T-helper 1 cell treated with Interleukin-12 subunit alpha and Interleukin-12 subunit beta and Interleukin-4 antibody, amounts not matched to agents 30 μg/mL and 1 μg/mL, for 36 hours (primary cell): ENCODE results near the gene ANTXR2.

Experiments used
- H3K27ac Mint-ChIP-seq: one replicate; pipeline ENCODE4 v1.8.0; 2021; ENCODE audit warnings: mild to moderate bottlenecking, mixed read lengths
- H3K27me3 Mint-ChIP-seq: one replicate; pipeline ENCODE4 v1.8.0; 2021; ENCODE audit warnings: low read depth, mixed read lengths
- H3K36me3 Mint-ChIP-seq: one replicate; pipeline ENCODE4 v1.8.0; 2021; ENCODE audit warnings: low read depth, mixed read lengths
- H3K4me1 Mint-ChIP-seq: one replicate; pipeline ENCODE4 v1.8.0; 2021; ENCODE audit warnings: low read depth, mixed read lengths
- H3K4me3 Mint-ChIP-seq: one replicate; pipeline ENCODE4 v1.8.0; 2021; ENCODE audit warnings: mild to moderate bottlenecking, moderate library complexity, mixed read lengths
- H3K9me3 Mint-ChIP-seq: one replicate; pipeline ENCODE4 v1.8.0; 2021; ENCODE audit warnings: mixed read lengths

The ANTXR2 gene

DNA sequence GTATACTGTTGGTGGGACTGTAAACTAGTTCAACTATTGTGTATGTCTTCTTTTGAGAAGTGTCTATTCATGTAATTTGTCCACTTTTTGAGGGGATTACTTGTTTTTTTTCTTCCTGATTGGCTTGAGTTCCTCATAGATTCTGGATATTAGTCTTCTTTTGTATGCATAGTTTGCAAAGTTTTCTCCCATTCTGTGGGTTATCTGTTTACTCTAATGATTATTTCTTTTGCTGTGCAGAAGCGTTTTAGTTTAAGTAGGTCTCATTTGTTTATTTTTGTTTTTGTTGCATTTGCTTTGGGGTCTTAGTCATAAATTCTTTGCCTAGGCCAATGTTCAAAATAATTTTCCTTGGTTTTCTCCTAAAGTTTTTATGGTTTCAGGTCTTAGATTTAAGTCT is 26.6 kb upstream of the ANTXR2 start:
- H3K36me3 Mint-ChIP-seq = peaks cover 6% of the 10 kb centered on the region
- peaks cover 5% of the 10 kb centered on the region for H3K4me1 Mint-ChIP-seq
- no peak overlapping the region for H3K4me3 Mint-ChIP-seq
- H3K27ac Mint-ChIP-seq = no peak overlapping the region
- peaks cover 4% of the 10 kb centered on the region for H3K9me3 Mint-ChIP-seq
- peaks cover 15% of the 10 kb centered on the region for H3K27me3 Mint-ChIP-seq

DNA sequence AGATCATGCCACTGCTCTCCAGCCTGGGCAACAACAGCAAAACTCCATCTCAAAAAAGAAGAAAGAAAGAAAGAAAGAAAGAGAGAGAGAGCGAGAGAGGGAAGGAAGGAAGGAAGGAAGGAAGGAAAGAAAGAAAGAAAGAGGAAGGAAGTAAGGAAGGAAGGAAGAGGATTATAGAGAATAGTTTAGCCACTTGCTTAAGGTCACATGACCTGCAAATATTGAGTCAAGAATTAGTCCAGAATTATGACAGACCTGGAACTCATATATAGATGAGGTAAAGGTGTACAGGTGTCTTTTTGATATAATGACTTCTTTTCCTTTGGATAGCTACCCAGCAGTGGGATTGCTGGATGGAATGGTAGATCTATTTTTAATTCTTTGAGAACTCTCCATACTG is 25.6 kb upstream of the ANTXR2 start:
- Mint-ChIP-seq H3K4me3 (no peak overlapping the region), H3K27ac (no peak overlapping the region), H3K36me3 (peaks cover 6% of the 10 kb centered on the region), H3K4me1 (peaks cover 5% of the 10 kb centered on the region), H3K9me3 (peaks cover 4% of the 10 kb centered on the region), H3K27me3 (peaks cover 15% of the 10 kb centered on the region)

GRCh38 chr4:80097400-80098177 is 24.6 kb upstream of the ANTXR2 start:
- H3K27me3 Mint-ChIP-seq = peaks cover 15% of the 10 kb centered on the region
- peaks cover 8% of the 10 kb centered on the region for H3K4me1 Mint-ChIP-seq
- H3K27ac Mint-ChIP-seq = no peak overlapping the region
- H3K36me3 Mint-ChIP-seq = peaks cover 6% of the 10 kb centered on the region
- no peak overlapping the region for H3K4me3 Mint-ChIP-seq
- peaks cover 4% of the 10 kb centered on the region for H3K9me3 Mint-ChIP-seq

DNA sequence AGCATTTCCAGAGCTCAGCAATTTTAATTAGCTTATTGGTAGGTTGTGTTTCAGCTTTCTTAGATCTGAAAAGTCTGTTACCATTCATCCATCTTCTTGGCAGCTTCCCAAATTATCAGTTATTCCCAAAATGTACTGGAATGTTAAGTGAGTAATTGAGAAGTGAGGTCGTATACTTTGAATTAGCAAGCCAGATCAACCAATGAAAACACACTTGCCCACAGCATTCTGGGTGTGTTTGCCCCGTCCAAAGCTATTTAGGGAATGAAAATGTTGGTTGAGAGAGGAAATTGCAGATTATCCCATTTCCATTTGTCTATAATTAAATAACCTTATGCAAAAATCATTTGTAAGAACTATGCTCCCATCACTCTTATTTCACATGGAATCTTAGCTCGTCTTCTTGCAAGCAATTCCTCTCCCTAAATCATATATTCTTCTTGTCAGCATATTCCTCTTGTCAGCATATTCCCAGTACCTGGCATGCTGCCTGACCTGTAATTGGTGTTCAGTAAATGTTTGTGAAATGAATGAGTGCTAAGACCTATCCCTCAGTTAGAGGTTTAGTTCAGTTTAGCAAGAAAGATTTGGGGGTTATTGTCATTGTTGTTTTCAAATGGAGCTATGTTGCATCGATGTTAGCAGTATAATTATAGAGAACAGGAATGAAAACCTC is 23.3 kb upstream of the ANTXR2 start:
- Mint-ChIP-seq H3K36me3 (peaks cover 5% of the 10 kb centered on the region), H3K4me3 (no peak overlapping the region), H3K27me3 (peaks cover 10% of the 10 kb centered on the region), H3K9me3 (peaks cover 4% of the 10 kb centered on the region), H3K27ac (no peak overlapping the region), H3K4me1 (peaks cover 15% of the 10 kb centered on the region)

GRCh38 chr4:80094191-80094590 is 21.2 kb upstream of the ANTXR2 start:
- Mint-ChIP-seq H3K27ac (no peak overlapping the region), H3K27me3 (peaks cover 10% of the 10 kb centered on the region), H3K4me3 (no peak overlapping the region), H3K36me3 (peaks cover 5% of the 10 kb centered on the region), H3K4me1 (peaks cover 20% of the 10 kb centered on the region), H3K9me3 (no peaks in the 10 kb centered on the region)

GRCh38 chr4:80093563-80093962 is 20.5 kb upstream of the ANTXR2 start:
- Mint-ChIP-seq H3K27ac (no peak overlapping the region), H3K4me1 (peaks cover 20% of the 10 kb centered on the region), H3K9me3 (no peaks in the 10 kb centered on the region), H3K4me3 (no peak overlapping the region), H3K27me3 (peaks cover 10% of the 10 kb centered on the region), H3K36me3 (peaks cover 5% of the 10 kb centered on the region)

GRCh38 chr4:80092847-80093246 is 19.8 kb upstream of the ANTXR2 start:
- H3K27ac Mint-ChIP-seq = no peak overlapping the region
- H3K36me3 Mint-ChIP-seq = peaks cover 3% of the 10 kb centered on the region
- H3K9me3 Mint-ChIP-seq = no peaks in the 10 kb centered on the region
- H3K4me1 Mint-ChIP-seq = peaks cover 19% of the 10 kb centered on the region
- H3K4me3 Mint-ChIP-seq = no peak overlapping the region
- peaks cover 13% of the 10 kb centered on the region for H3K27me3 Mint-ChIP-seq

GRCh38 chr4:80092088-80092487 is 19.1 kb upstream of the ANTXR2 start:
- H3K27ac Mint-ChIP-seq = no peak overlapping the region
- no peak overlapping the region for H3K4me3 Mint-ChIP-seq
- peaks cover 6% of the 10 kb centered on the region for H3K36me3 Mint-ChIP-seq
- no peaks in the 10 kb centered on the region for H3K9me3 Mint-ChIP-seq
- H3K4me1 Mint-ChIP-seq = peaks cover 19% of the 10 kb centered on the region
- H3K27me3 Mint-ChIP-seq = peaks cover 15% of the 10 kb centered on the region

- Mint-ChIP-seq H3K4me3 (no peak overlapping the region), H3K9me3 (peaks cover 3% of the 10 kb centered on the region), H3K27ac (no peak overlapping the region), H3K27me3 (peaks cover 17% of the 10 kb centered on the region), H3K36me3 (peaks cover 6% of the 10 kb centered on the region), H3K4me1 (peaks cover 19% of the 10 kb centered on the region)
Observed at GRCh38 chr4:80091688-80092087, 18.7 kb upstream of the ANTXR2 start.

DNA sequence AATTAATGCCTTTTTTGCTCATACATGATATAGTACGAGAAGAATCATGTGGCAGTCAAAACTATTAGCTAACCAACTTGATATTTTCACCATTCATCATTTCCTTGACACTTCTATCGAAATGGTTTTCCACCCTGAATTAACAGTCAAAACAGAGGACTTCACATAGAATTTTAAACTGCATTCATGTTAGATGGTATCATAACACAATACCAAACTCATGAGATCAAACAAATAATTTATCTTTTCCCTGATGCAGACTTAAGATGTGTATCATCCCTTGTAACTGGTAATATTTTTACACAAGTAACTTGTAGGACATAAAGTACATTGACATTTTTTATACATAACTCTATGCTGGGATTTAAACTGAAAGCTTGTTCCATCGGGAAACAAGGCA is 18.2 kb upstream of the ANTXR2 start:
- peaks cover 19% of the 10 kb centered on the region for H3K4me1 Mint-ChIP-seq
- peaks cover 19% of the 10 kb centered on the region for H3K27me3 Mint-ChIP-seq
- no peak overlapping the region for H3K27ac Mint-ChIP-seq
- H3K36me3 Mint-ChIP-seq = peaks cover 6% of the 10 kb centered on the region
- H3K4me3 Mint-ChIP-seq = no peak overlapping the region
- H3K9me3 Mint-ChIP-seq = peaks cover 4% of the 10 kb centered on the region

DNA sequence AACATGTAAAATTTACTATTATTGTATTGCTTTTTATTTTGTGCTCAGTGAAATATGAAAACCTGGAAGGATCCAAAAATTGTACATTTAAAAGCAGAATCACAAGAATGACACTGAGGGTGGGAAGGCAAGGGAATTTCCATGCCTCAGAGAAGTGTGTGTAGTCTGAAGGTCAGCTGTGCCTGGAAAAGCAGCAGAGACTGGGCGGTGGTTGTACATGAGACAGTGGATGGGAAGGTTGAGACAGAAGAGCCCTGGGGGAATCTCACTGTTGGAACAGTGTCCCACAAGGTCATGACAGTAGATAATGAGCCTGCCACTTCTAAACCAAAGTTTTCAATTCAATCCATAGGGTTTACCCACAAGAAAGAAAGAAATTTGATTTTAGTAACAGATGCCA is 17.1 kb upstream of the ANTXR2 start:
- no peak overlapping the region for H3K4me3 Mint-ChIP-seq
- H3K27ac Mint-ChIP-seq = no peak overlapping the region
- H3K27me3 Mint-ChIP-seq = peaks cover 10% of the 10 kb centered on the region
- peaks cover 19% of the 10 kb centered on the region for H3K4me1 Mint-ChIP-seq
- H3K9me3 Mint-ChIP-seq = peaks cover 4% of the 10 kb centered on the region
- H3K36me3 Mint-ChIP-seq = peaks cover 3% of the 10 kb centered on the region

- H3K27me3 Mint-ChIP-seq = peaks cover 9% of the 10 kb centered on the region
- H3K36me3 Mint-ChIP-seq = peaks cover 3% of the 10 kb centered on the region
- H3K4me3 Mint-ChIP-seq = no peak overlapping the region
- peaks cover 19% of the 10 kb centered on the region for H3K4me1 Mint-ChIP-seq
- peaks cover 6% of the 10 kb centered on the region for H3K9me3 Mint-ChIP-seq
- no peak overlapping the region for H3K27ac Mint-ChIP-seq
Observed at GRCh38 chr4:80088471-80088870, 15.4 kb upstream of the ANTXR2 start.

GRCh38 chr4:80086296-80086695 is 13.3 kb upstream of the ANTXR2 start:
- Mint-ChIP-seq H3K36me3 (peaks cover 6% of the 10 kb centered on the region), H3K27me3 (peaks cover 9% of the 10 kb centered on the region), H3K9me3 (peaks cover 6% of the 10 kb centered on the region), H3K4me1 (peaks cover 9% of the 10 kb centered on the region), H3K4me3 (no peak overlapping the region), H3K27ac (no peak overlapping the region)

DNA sequence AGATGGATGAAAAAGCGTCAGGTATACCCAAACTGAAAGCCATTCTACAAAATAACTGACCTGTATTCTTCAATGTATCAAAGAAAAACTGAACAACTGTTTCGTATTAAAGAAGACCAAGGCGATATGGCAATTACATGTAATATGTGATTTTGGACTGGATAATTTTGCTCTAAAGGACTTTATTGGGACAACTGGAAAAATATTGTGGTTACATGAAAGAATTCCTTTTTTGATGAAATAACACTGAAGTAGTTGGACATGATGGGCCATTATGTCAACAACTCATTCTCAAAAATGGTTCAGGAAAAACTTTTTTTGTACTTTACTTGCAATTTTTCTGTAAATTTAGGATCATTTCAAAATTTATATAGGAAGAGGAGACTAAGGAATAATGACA is 12.1 kb upstream of the ANTXR2 start:
- peaks cover 9% of the 10 kb centered on the region for H3K36me3 Mint-ChIP-seq
- no peak overlapping the region for H3K27ac Mint-ChIP-seq
- H3K9me3 Mint-ChIP-seq = peaks cover 6% of the 10 kb centered on the region
- no peak overlapping the region for H3K4me3 Mint-ChIP-seq
- H3K27me3 Mint-ChIP-seq = peaks cover 9% of the 10 kb centered on the region
- H3K4me1 Mint-ChIP-seq = peaks cover 17% of the 10 kb centered on the region

DNA sequence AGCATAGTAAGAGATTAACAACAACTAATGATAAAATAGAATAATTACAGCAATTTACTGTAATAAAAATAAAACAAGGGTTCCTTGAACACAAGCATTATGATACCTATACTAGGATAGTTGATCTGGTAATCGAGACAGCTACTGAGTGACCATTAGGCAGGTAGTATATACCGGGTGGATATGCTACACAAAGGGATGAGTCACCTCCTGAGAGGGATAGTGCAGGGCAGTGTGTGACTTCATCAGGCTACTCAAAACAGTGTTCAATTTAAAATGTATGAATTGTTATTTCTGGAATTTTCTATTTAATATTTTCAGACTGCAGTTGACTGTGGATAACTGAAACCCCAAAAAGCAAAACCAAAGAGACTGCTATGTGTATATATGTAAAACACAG is 9.7 kb upstream of the ANTXR2 start:
- H3K4me3 Mint-ChIP-seq = no peak overlapping the region
- peaks cover 10% of the 10 kb centered on the region for H3K36me3 Mint-ChIP-seq
- H3K27ac Mint-ChIP-seq = no peak overlapping the region
- peaks cover 34% of the 10 kb centered on the region for H3K4me1 Mint-ChIP-seq
- H3K9me3 Mint-ChIP-seq = peaks cover 14% of the 10 kb centered on the region
- H3K27me3 Mint-ChIP-seq = peaks cover 5% of the 10 kb centered on the region
